ENCODE data around the gene HYPK. TPM values are rescaled to one million over a fixed set of nuclear protein-coding genes. Genes with fewer than 3 reads are reported as not detected.

Gene HYPK
- total RNA-seq, 6 experiments from 2014 or later, result 6.1 to 17.4 (median 9.1) TPM

DNA sequence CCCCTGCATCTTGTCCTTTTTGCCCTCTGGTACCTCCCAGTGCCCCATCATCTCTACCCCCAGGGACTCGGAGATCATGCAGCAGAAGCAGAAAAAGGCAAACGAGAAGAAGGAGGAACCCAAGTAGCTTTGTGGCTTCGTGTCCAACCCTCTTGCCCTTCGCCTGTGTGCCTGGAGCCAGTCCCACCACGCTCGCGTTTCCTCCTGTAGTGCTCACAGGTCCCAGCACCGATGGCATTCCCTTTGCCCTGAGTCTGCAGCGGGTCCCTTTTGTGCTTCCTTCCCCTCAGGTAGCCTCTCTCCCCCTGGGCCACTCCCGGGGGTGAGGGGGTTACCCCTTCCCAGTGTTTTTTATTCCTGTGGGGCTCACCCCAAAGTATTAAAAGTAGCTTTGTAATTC lies 6.8 kb upstream of the HYPK start:
- DNase-seq (no peak), ATAC-seq (no peak)
- TF ChIP-seq POLR2A (IDR thresholded peaks at IDR 0.05), result no peak
- TF ChIP-seq, protein P1, sequence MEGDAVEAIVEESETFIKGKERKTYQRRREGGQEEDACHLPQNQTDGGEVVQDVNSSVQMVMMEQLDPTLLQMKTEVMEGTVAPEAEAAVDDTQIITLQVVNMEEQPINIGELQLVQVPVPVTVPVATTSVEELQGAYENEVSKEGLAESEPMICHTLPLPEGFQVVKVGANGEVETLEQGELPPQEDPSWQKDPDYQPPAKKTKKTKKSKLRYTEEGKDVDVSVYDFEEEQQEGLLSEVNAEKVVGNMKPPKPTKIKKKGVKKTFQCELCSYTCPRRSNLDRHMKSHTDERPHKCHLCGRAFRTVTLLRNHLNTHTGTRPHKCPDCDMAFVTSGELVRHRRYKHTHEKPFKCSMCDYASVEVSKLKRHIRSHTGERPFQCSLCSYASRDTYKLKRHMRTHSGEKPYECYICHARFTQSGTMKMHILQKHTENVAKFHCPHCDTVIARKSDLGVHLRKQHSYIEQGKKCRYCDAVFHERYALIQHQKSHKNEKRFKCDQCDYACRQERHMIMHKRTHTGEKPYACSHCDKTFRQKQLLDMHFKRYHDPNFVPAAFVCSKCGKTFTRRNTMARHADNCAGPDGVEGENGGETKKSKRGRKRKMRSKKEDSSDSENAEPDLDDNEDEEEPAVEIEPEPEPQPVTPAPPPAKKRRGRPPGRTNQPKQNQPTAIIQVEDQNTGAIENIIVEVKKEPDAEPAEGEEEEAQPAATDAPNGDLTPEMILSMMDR (IDR thresholded peaks at IDR 0.05), result no peak
- H3K9me3 ChIP-seq, result no peaks in the 10 kb centered on the region
- peaks cover 0 to 21% (median 8%) of the 10 kb centered on the region in 4 donors for H3K4me1 ChIP-seq
- peak overlapping the region; percentile 90 to 94 (median 93) for H3K4me3 ChIP-seq
- WGBS (ENCODE audit: insufficient coverage, low coverage, low lambda C conversion rate, missing lambda C conversion rate), result 75% methylated on average over 9 of the region's 10 CpGs
- intact Hi-C loops (cut with DNase I), result no loop called here
- H3K27me3 ChIP-seq, result no peaks in the 10 kb centered on the region
- H3K36me3 ChIP-seq, result peaks cover 0 to 30% (median 19%) of the 10 kb centered on the region in 4 donors
- peak overlapping the region; percentile 98 to 99 (median 99) for H3K27ac ChIP-seq

DNA sequence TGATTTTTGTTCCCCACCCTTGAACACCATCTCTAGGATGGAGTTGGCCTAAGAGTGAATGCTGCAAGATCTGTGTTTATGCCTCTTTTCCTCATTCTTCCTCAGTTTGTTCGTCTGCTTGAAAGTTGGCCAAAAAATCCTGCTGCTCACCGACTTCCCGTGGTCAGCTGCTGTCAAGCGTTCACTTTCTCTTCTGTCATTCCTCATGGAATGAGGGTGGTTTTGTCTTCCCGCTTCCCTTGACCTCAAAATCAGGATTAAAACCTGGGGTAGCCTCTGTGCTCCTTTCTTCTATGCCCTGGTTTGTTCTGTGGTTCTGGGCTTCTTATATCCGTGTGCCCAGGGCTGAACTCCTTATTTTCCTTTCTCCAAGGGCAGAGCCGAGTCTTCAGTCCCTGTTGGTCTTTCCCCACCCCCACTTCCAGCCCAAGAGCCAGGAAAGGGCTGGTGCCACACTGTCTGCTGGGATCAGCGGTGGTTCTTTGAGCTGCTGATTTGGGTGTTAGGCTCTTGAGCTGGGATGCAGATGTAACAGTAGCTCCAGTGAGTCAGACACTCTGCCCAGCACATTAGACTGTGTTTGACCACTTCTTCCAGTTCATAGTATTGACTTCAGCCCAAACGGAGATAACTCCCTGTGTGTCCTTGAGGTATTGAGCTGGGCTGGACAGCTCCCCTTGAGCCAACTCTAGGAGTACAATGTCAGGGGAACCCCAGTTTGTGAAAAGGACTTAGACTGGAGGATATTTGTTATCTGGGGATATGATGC lies 5.9 kb upstream of the HYPK start:
- 70% methylated on average over 5 of the region's 9 CpGs for WGBS (ENCODE audit: insufficient coverage, low coverage, low lambda C conversion rate, missing lambda C conversion rate)
- intact Hi-C loops (cut with DNase I), result no loop called here
- TF ChIP-seq, protein P1 (IDR thresholded peaks at IDR 0.05), result no peak
- TF ChIP-seq POLR2A (IDR thresholded peaks at IDR 0.05), result no peak
- peak overlapping the region in 2 of 3 donors; percentile 14 to 99 for H3K27ac ChIP-seq
- no peaks in the 10 kb centered on the region for H3K27me3 ChIP-seq
- no peak for ATAC-seq
- peaks cover 0 to 21% (median 8%) of the 10 kb centered on the region in 4 donors for H3K4me1 ChIP-seq
- peak overlapping the region in 1 of 3 donors; percentile 93 for H3K4me3 ChIP-seq
- H3K36me3 ChIP-seq, result peaks cover 0 to 30% (median 19%) of the 10 kb centered on the region in 4 donors
- no peaks in the 10 kb centered on the region for H3K9me3 ChIP-seq
- DNase-seq, result no peak

DNA sequence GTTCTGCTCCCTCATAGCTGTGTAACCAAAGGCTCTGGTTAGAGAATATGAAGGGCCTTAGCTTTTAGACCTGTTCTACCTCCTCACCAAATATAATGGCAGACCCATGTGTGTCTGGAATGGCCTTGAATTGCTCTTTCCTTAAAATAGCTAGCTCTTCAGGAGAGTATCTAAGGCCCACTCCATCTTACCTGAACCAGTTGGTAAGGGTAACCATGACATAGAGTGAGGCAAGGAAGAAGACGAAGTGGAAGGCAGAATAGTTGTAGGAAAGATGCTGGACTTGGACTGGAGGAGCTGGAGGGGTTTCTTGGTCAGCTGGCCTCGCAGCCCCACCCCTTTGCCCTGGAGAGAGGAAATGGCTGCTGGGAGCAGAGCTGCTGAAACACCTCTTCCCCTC lies 5.2 kb upstream of the HYPK start:
- peaks cover 0 to 21% (median 8%) of the 10 kb centered on the region in 4 donors for H3K4me1 ChIP-seq
- DNase-seq, result no peak
- TF ChIP-seq, protein P1 (IDR thresholded peaks at IDR 0.05), result no peak
- TF ChIP-seq POLR2A (IDR thresholded peaks at IDR 0.05), result no peak
- no peak overlapping the region for H3K4me3 ChIP-seq
- peaks cover 0 to 30% (median 19%) of the 10 kb centered on the region in 4 donors for H3K36me3 ChIP-seq
- WGBS (ENCODE audit: insufficient coverage, low coverage, low lambda C conversion rate, missing lambda C conversion rate), result 74% methylated on average over 2 of the region's 2 CpGs
- ATAC-seq, result no peak
- no peaks in the 10 kb centered on the region for H3K27me3 ChIP-seq
- H3K27ac ChIP-seq, result peak overlapping the region in 2 of 3 donors; percentile 14 to 22
- no peaks in the 10 kb centered on the region for H3K9me3 ChIP-seq
- intact Hi-C loops (cut with DNase I), result no loop called here

DNA sequence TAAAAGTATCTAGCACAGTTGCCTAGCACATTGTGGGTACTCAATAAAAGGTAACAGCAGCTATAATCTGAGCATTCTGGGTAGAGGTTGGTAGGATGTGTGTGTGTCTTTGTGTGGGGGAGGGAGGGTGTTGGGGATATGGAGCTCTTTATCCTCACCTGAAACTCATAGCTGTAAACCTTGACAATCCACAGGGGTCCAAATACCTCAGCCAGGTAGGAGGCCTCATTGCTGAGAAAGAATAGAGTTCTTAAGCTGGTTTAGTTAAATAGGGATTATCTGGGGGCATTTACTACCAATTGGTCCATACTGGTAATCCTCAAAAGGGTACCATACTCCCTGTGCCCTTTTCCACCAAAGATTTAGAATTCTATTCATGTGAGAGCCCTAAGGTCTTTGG lies 4.4 kb upstream of the HYPK start:
- DNase-seq (no peak), ATAC-seq (no peak)
- Histone ChIP-seq H3K4me1 (peaks cover 0 to 21% (median 8%) of the 10 kb centered on the region in 4 donors), H3K4me3 (no peak overlapping the region), H3K36me3 (peaks cover 0 to 30% (median 19%) of the 10 kb centered on the region in 4 donors), H3K27ac (no peak overlapping the region), H3K27me3 (no peaks in the 10 kb centered on the region), H3K9me3 (no peaks in the 10 kb centered on the region)
- intact Hi-C loops (cut with DNase I), result no loop called here
- TF ChIP-seq, protein P1 (IDR thresholded peaks at IDR 0.05), result no peak
- no peak for TF ChIP-seq POLR2A (IDR thresholded peaks at IDR 0.05)
